HTERT RPE-1 (cell line): ENCODE data around the gene RLN3.
"Not testable (repeated sequence)": the region's sequence is repeated elsewhere in the genome, so short reads cannot be mapped to it uniquely, and the experiment has no call there.

ENCODE experiments used
- in situ Hi-C: fragments of 300-500 bp; cut with MboI; formaldehyde crosslinking; loops from 4 replicates; pipeline ENCODE4 v1.14.3; 2020; ENCODE audit warnings: low sequenced_read_pairs

Gene RLN3

GRCh38 chr19:14019100-14019499, 8.8 kb upstream of the RLN3 start:
- in situ Hi-C loops = no loop called here

DNA sequence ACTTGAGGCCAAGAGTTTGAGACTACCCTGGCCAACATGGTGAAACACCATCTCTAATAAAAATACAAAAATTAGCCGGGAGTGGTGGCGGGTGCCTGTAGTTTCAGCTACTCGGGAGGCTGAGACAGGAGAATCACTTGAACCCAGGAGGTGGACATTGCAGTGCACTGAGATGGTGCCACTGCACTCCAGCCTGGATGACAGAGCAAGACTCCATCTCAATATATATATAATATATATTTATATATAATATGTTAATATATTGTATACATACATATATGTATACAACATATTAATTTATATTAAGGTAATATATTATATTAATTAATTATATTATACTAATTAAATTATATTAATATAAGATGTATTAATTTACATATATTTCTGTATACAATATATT, 8.2 kb upstream of the RLN3 start:
- in situ Hi-C loops = not testable (repeated sequence)

- in situ Hi-C loops = no loop called here
Observed at GRCh38 chr19:14021474-14021873, 6.5 kb upstream of the RLN3 start.

GRCh38 chr19:14022469-14022868, 5.5 kb upstream of the RLN3 start:
- in situ Hi-C loops = no loop called here

- in situ Hi-C loops = no loop called here
Observed at GRCh38 chr19:14023404-14024235, 4.3 kb upstream of the RLN3 start.

DNA sequence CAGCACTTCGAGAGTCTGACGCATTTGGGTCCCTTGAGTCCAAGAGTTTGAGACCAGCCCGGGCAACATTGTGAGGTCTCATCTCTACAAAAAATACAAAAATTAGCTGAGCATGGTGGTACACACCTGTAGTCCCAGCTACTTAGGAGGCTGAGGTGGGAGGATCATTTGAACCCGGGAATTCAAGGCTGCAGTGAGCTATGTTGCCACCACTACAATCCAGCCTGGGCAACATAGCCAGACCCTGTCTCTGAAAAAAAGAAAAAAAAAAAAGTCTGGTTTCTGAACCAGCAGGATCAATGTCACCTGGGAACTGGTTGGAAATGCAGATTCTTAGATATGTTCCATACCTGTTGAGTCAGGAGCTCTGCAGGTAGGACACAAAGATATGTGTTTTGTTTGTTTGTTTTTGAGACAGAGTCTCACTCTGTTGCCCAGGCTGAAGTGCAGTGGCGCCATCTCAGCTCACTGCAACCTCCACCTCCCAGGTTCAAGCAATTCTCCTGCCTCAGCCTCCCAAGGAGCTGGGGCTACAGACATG, 1.2 kb upstream of the RLN3 start:
- in situ Hi-C loops = not testable (repeated sequence)

- in situ Hi-C loops = no loop called here
Observed at GRCh38 chr19:14028901-14029300, 953 bp downstream of the RLN3 start.

GRCh38 chr19:14030997-14031718, 3.2 kb downstream of the RLN3 start:
- in situ Hi-C loops = no loop called here

DNA sequence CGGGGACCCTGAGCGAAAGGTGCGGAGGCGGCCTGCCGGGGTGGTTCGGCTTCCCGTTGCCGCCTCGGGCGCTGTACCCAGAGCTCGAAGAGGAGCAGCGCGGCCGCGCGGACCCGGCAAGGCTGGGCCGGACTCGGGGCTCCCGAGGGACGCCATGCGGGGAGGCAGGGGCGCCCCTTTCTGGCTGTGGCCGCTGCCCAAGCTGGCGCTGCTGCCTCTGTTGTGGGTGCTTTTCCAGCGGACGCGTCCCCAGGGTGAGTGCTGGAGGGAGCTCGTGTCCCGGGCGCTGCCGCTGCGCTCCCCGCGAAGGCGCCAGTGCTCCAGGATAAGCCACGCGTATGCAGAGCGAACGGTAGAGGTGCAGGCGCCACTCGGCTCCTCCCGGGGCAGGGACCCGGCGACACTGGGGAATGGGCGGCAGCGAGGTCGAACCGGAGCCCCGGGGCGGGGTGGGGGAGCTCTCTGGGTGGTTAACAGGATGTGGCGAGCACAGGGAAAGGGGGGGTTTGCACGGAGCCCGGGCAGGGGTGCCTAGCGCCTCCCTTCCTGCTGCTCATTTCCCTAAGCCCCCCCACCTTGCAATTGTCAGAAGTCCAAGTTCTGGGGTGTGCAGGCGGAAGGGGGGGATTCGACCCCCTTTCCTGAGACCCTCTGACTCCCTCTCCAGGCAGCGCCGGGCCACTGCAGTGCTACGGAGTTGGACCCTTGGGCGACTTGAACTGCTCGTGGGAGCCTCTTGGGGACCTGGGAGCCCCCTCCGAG, 4.0 kb downstream of the RLN3 start, which contains the start of gene IL27RA:
IL27RA (plus strand) TSS at position 44 of the 762 bp plus-strand sequence; CDS start at position 155, 111 bp downstream.
- in situ Hi-C loops = no loop called here

- in situ Hi-C loops = no loop called here
Observed at GRCh38 chr19:14033946-14034345, 6.0 kb downstream of the RLN3 start.

DNA sequence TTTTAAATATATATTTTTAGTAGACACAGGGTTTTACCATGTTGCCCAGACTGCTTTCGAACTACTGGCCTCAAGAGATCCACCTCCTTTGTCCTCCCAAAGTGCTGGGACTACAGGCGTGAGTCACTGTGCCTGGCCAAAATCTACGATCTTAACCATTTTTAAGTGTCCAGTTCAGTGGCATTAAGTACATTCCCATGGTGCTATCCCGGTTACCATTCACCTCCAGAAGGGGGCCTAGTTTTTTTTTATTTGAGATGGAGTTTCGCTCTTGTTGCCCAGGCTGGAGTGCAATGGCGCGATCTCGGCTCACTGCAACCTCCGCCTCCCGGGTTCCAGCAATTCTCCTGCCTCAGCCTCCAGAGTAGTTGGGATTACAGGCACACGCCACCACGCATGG, 7.2 kb downstream of the RLN3 start:
- in situ Hi-C loops = not testable (repeated sequence)

DNA sequence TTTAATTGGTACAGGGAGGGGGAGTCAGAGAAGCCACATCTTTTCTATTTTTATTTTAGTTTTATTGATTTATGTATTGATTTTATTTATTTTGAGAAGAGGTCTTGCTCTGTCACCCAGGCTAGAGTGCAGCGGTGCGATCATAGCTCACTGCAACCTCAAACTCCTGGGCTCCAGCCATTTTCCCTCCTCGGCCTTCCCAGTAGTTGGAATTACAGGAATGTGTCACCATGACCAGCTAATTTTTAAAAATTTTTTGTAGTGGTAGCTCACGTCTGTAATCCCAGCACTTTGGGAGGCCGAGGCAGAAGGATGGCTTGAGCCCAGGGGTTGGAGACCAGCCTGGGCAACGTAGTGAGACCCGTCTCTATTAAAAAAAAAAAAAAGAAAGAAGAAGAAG, 7.8 kb downstream of the RLN3 start:
- in situ Hi-C loops = no loop called here

GRCh38 chr19:14039181-14039580, 11.2 kb downstream of the RLN3 start:
- in situ Hi-C loops = no loop called here

- in situ Hi-C loops = not testable (repeated sequence)
Observed at GRCh38 chr19:14042659-14043608, 15.0 kb downstream of the RLN3 start.

DNA sequence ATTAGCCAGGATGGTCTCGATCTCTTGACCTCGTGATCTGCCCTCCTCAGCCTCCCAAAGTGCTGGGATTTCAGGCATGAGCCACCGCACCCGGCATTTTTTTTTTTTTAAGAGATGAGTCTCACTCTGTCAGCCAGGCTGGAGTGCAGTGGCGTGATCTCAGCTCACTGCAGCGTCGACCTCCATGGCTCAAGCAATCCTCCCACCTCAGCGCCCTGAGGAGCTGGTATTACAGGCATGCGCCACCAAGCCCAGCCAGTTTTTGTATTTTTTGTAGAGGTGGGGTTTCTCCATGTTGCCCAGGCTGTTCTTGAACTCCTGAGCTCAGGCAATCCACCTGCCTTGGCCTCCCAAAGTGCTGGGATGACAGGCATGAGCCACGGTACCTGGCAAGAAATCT, 19.9 kb downstream of the RLN3 start:
- in situ Hi-C loops = not testable (repeated sequence)

DNA sequence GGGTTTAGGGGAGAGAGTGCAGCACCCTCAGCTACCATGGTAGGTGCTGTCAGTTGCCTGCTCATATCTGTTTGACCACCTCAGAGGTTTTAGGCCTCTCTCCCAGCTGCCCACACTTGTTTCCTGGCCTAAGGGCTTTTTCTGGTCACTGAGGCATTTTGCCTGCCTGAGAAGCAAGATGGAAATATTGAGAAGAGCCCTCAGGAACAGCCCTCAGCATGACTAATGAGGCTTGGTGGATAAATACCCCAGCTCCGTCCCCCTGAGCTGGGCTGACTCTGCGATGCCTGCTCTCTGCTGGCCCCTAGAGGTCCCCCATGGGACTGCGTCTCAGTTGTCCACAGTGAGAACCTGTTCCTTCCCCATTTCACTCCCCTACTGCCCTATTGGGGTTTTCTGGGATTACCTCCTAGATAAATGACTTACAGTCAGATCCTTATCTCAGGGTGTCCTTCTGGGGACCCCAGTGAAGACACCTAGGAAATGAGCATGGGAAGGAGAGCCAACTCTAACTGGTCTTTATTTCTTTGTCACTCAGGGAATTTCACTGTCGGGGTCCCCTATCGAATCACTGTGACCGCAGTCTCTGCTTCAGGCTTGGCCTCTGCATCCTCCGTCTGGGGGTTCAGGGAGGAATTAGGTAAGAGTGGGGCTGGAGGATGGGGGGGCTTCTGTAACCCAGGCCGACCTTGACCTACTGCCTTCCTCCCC, 20.6 kb downstream of the RLN3 start:
- in situ Hi-C loops = no loop called here

DNA sequence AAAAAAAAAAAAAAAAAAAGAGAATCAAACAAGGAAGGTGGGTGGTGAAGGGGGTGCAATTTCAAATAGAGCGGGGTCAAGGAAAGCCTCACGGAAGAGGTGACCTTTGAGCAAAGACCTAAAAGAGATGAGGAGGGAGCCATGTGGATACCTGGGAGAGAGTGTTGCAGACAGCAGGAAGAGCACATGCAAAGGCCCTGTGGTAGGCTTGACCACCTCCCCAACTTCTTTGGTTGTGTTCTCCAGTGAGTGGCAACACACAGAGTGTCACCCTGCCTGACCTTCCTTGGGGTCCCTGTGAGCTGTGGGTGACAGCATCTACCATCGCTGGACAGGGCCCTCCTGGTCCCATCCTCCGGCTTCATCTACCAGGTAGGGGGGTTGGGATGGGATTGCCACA, 22.6 kb downstream of the RLN3 start:
- in situ Hi-C loops = no loop called here

DNA sequence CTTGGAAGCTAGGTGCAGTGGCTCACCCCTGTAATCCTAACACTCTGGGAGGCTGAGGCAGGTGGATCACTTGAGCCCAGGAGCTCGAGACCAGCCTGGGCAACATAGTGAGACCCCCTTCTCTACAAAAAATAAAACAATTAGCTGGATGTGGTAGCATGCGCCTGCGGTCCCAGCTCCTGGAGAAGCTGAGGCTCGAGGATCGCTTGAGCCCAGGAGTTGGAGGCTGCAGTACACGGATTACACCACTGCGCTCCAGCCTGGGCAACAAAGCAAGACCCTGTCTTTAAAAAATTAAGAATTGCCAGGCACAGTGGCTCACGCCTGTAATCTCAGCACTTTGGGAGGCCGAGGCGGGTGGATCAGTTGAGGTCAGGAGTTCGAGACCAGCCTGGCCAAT, 23.0 kb downstream of the RLN3 start:
- in situ Hi-C loops = not testable (repeated sequence)

- in situ Hi-C loops = no loop called here
Observed at GRCh38 chr19:14051980-14052379, 24.0 kb downstream of the RLN3 start.
